B cell (primary cell): ENCODE measurements around the gene KCND3. TPM values are rescaled to one million over a fixed set of nuclear protein-coding genes. Genes with fewer than 3 reads are reported as not detected.
A peak's percentile ranks its signal among the peaks of the same experiment; 100 is the strongest.

Experiments used
- ATAC-seq: fragments of 200-7000 bp; cut with Tn5 transposase; one replicate; pipeline ENCODE4 v1.10.0; 2021; ENCODE audit warnings: low read depth, mild to moderate bottlenecking, moderate number of reproducible peaks, moderate library complexity
- CTCF ChIA-PET: fragments of 350-600 bp; sonication (Branson Sonifier 250); formaldehyde crosslinking; loops from one replicate; lab custom pipeline; 2021; ENCODE audit warnings: antibody characterized with exemption, inconsistent platforms; lab: Charles Lee
- POLR2A ChIA-PET: fragments of 350-600 bp; sonication (Branson Sonifier 250); formaldehyde crosslinking; loops from one replicate; lab custom pipeline; 2021; ENCODE audit warnings: antibody characterized with exemption; lab: Charles Lee
- DNase-seq: peaks from one replicate; pipeline ENCODE4 v3.0.0; 2013
- H2AFZ ChIP-seq: 2 replicates; pipeline ENCODE4 v1.6.1; 2012; ENCODE audit warnings: mild to moderate bottlenecking, low read depth, low read length; ENCODE audit not compliant: insufficient read depth, poor library complexity, severe bottlenecking
- H3K27ac ChIP-seq, 2 donors: 1 replicate in 1 of 2; 2 replicates in 1 of 2; pipeline ENCODE4 v1.5.1; 2012 to 2013; ENCODE audit warnings: low read length in 2 of 2, mild to moderate bottlenecking in 2 of 2, moderate library complexity in 1 of 2
- H3K27me3 ChIP-seq, 4 experiments: fragments of 200-600 bp in 1 of 4; sonication (generic) in 1 of 4; replicated peaks in 1 of 4; 1 replicate in 2 of 4; 2 replicates in 2 of 4; pipeline versions ENCODE4 v1.6.1 to v1.7.0; 2013 to 2016; ENCODE audit warnings: low read length in 3 of 4, mild to moderate bottlenecking in 2 of 4, mixed read lengths in 1 of 4, moderate library complexity in 1 of 4; ENCODE audit not compliant: insufficient read depth in 4 of 4, control insufficient read depth in 3 of 4; ENCODE audit errors: control extremely low read depth in 1 of 4
- H3K36me3 ChIP-seq, 2 experiments: replicated peaks in 1 of 2; 1 replicate in 1 of 2; 2 replicates in 1 of 2; pipeline versions ENCODE4 v1.6.1 to v1.7.1; 2013; ENCODE audit warnings: low read length in 1 of 2; ENCODE audit not compliant: insufficient read depth in 2 of 2, control insufficient read depth in 1 of 2; ENCODE audit errors: control extremely low read depth in 1 of 2, extremely low read depth in 1 of 2
- H3K4me1 ChIP-seq, 2 donors: fragments of 200-600 bp in 1 of 2; sonication (generic) in 1 of 2; 1 replicate in 1 of 2; 2 replicates in 1 of 2; pipeline versions ENCODE4 v1.5.1 to v1.6.1; 2013 to 2017; ENCODE audit warnings: low read length in 2 of 2; ENCODE audit not compliant: control insufficient read depth in 2 of 2, insufficient read depth in 2 of 2
- H3K4me2 ChIP-seq: replicated peaks from 2 replicates; pipeline ENCODE3; 2012; ENCODE audit warnings: mild to moderate bottlenecking, low read depth, low read length; ENCODE audit not compliant: poor library complexity, severe bottlenecking
- H3K4me3 ChIP-seq, 5 experiments: fragments of 200-600 bp in 1 of 5; sonication (generic) in 1 of 5; 1 replicate in 3 of 5; 2 replicates in 2 of 5; pipeline versions ENCODE4 v1.5.1 to v1.7.0; 2011 to 2016; ENCODE audit warnings: low read length in 4 of 5, mild to moderate bottlenecking in 4 of 5, low read depth in 2 of 5, control low read depth in 1 of 5, moderate library complexity in 1 of 5; ENCODE audit not compliant: insufficient read depth in 1 of 5; ENCODE audit errors: control extremely low read depth in 1 of 5, extremely low read depth in 1 of 5
- H3K79me2 ChIP-seq: fragments of 200-600 bp; sonication (generic); one replicate; pipeline ENCODE4 v1.6.0; 2016; ENCODE audit warnings: low read length; ENCODE audit not compliant: control insufficient read depth, insufficient read depth
- H3K9ac ChIP-seq: fragments of 200-600 bp; sonication (generic); 2 replicates; pipeline ENCODE4 v1.6.1; 2017; ENCODE audit warnings: mild to moderate bottlenecking, low read length, moderate library complexity
- H3K9me3 ChIP-seq, 3 donors: one replicate each; pipeline versions ENCODE4 v1.6.1 to v1.7.1; 2013; ENCODE audit warnings: low read length in 2 of 3; ENCODE audit not compliant: control insufficient read depth in 2 of 3, insufficient read depth in 1 of 3; ENCODE audit errors: control extremely low read depth in 1 of 3
- H4K20me1 ChIP-seq: 2 replicates; pipeline ENCODE4 v1.6.0; 2012; ENCODE audit warnings: mild to moderate bottlenecking, low read length; ENCODE audit not compliant: insufficient read depth, control insufficient read depth, poor library complexity, severe bottlenecking
- H3K27ac Mint-ChIP-seq: one replicate; pipeline ENCODE4 v1.8.0; 2021; ENCODE audit warnings: mixed read lengths
- H3K27me3 Mint-ChIP-seq: one replicate; pipeline ENCODE4 v1.8.0; 2021; ENCODE audit warnings: mixed read lengths
- H3K4me1 Mint-ChIP-seq: one replicate; pipeline ENCODE4 v1.8.0; 2021; ENCODE audit warnings: mixed read lengths
- H3K4me3 Mint-ChIP-seq: one replicate; pipeline ENCODE4 v1.8.0; 2021; ENCODE audit warnings: mixed read lengths
- H3K9me3 Mint-ChIP-seq: one replicate; pipeline ENCODE4 v1.8.0; 2022; ENCODE audit warnings: mixed read lengths; ENCODE audit not compliant: insufficient read depth
- CTCF ChIP-seq: fragments of 200-600 bp; IDR thresholded peaks from one replicate; pipeline ENCODE4 v1.8.0; 2022; ENCODE audit warnings: antibody characterized with exemption, mild to moderate bottlenecking
- EZH2 ChIP-seq: IDR thresholded peaks from 2 replicates; pipeline ENCODE4 v1.6.1; 2012; ENCODE audit warnings: borderline replicate concordance, low read depth, mild to moderate bottlenecking, moderate library complexity, low read length; ENCODE audit not compliant: insufficient read depth, poor library complexity, severe bottlenecking
- WGBS: methylation state at CpG from one replicate; pipeline ENCODE4 v1.1.5; 2013; ENCODE audit warnings: missing lambda C conversion rate; ENCODE audit not compliant: insufficient coverage; 5-methylcytosine and 5-hydroxymethylcytosine counted together
- intact Hi-C: fragments of 100-400 bp; cut with micrococcal nuclease; formaldehyde crosslinking; loops from one replicate; pipeline ENCODE4 v1.10.0; 2022
- polyA plus RNA-seq: library from polyadenylated mRNA; depleted of rRNA; stranded (reverse); fragments of >200 nt; gene quantifications from 2 replicates; pipeline ENCODE4 v1.2.3, GENCODE V29; 2012
- total RNA-seq, 2 donors: library from RNA; stranded (reverse); fragments of 120-200 nt in 1 of 2; gene quantifications; 1 replicate in 1 of 2; 2 replicates in 1 of 2; pipeline versions ENCODE4 v1.2.3 to v1.2.4, GENCODE V29; 2013 to 2022

The KCND3 gene
- total and polyA plus RNA-seq, 2 donors (not counting 1 experiment from before 2014, with no cell fraction given), result 0.07 TPM; not detected in 1

GRCh38 chr1:111739925-111740765 lies 249.3 kb downstream of the KCND3 start:
- H4K20me1 ChIP-seq, result no peaks in the 10 kb centered on the region
- peak overlapping the region; percentile 59 for H3K27ac Mint-ChIP-seq
- H3K4me3 ChIP-seq, result peak overlapping the region; percentile 45 to 81 (median 72)
- DNase-seq, result peak; percentile 65
- peak overlapping the region; percentile 96 for H3K4me2 ChIP-seq
- no peak for ATAC-seq
- intact Hi-C loops, result loop anchor here (1.0 to 2.0 kb wide), 5 partner anchors 15 to 231 kb away; partner anchors contain the start of genes DDX20 and RAP1A
- H3K4me1 Mint-ChIP-seq, result peaks cover 23% of the 10 kb centered on the region
- H3K27me3 ChIP-seq, result peaks cover 0 to 39% (median 15%) of the 10 kb centered on the region in 4 experiments
- POLR2A ChIA-PET, result interaction anchor here (0.6 to 2.7 kb wide), 3 partner anchors 15 to 323 kb away, joined by 3 to 18 read pairs (median 7); partner anchors contain the start of gene DDX20
- peaks cover 15 to 25% of the 10 kb centered on the region in 2 donors for H3K4me1 ChIP-seq
- H3K27me3 Mint-ChIP-seq, result peaks cover 6% of the 10 kb centered on the region
- no peaks in the 10 kb centered on the region for H3K79me2 ChIP-seq
- TF ChIP-seq CTCF (no peak), EZH2 (no peak)
- peak overlapping the region; percentile 89 for H2AFZ ChIP-seq
- H3K9ac ChIP-seq, result peak overlapping the region; percentile 69
- no peaks in the 10 kb centered on the region for H3K36me3 ChIP-seq
- peak overlapping the region in 1 of 2 donors; percentile 73 for H3K27ac ChIP-seq
- H3K9me3 Mint-ChIP-seq, result no peaks in the 10 kb centered on the region
- 1% methylated on average over 56 of the region's 63 CpGs for WGBS
- H3K4me3 Mint-ChIP-seq, result peak overlapping the region; percentile 97
- no peaks in the 10 kb centered on the region for H3K9me3 ChIP-seq
- CTCF ChIA-PET, result interaction anchor here (0.6 to 5.0 kb wide), 10 partner anchors 9 to 258 kb away, joined by 3 to 66 read pairs (median 4); no protein-coding TSS in a partner anchor
